GM21528 (cell line): ENCODE measurements around the gene TANGO2.

Experiments used
- ATAC-seq: cut with Tn5 transposase; IDR thresholded peaks from one replicate; pipeline ENCODE4 v1.9.1; 2021; ENCODE audit warnings: mild to moderate bottlenecking, moderate library complexity; ENCODE audit not compliant: unreplicated experiment, low FRiP score

The TANGO2 gene

DNA sequence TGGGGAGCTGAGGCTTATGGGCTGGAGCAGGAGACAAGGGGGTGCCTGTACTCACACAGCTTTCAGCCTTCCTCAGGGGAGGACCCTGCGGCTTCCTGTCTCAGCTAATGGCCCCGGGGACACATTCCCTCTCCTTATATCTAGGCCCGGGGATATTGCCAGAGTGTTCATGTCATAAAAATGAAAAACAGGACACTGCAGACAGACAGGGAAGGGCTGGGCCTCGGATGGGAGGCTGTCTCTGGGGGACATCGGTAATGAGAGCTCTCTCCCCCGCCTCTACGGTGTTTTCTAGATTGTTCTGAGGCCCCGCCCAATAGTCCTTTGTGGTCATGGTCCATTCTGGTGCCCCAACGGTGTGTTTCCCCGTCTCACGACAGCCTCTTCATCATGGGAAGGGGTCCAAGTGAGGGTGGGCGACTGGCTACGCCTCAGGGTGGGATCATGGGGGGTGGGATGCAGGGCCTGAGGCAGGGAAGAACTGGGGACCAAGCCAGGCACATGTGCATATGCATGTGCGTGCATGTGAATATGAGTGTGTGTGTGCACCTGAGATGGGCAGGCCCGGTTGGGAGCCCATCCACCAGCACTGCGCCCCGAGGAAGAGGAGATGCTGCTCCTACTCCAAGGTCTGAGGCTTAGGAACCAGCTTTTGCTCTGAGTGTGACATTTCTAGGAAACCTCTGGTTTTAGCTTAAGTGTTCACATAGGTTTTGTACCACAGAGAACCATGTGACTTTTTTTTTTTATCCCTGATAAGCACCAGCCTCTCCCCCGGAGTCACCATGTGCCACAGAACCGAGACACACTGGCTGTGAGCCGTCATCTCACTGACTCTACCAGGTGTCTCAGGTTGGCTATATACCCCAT, 9.6 kb upstream of the TANGO2 start:
- no peak for ATAC-seq

DNA sequence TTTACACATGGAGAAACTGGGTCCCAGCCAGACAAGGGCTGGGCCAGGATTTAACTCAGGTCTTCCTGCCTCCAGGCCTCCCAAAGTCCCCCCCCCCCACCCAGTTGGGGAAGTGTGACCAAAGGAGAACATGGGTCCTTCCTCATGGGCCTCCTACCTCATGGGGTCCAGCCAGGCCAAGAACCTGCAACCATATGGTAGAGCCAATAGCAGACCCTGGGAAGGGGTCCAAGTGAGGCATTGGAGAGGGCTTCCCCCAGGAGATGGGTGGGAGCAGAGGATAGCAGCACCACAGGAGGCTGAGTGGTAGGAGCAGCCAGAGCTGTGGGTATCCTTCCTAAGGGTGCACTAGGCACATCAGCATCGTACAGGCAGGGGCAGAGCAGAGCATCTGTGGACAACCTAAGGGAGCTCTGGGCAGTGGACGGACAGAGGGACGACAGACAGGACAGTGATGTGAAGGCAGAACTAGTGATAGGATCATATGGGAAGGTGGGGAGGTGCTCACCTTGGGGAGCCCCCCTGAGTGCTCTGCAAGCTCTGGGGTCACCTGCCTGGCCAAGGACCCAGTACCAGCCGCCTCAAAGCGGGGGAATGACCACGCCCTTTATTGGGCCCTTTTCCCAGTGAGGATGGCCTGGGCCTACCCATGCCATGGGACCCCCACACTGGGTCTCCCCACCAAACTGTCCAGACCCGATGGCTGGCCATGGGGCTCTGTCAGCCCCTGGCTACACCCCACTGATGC, 8.7 kb upstream of the TANGO2 start:
- ATAC-seq: no peak

- ATAC-seq: no peak
These were observed 8.1 kb upstream of the TANGO2 start for GRCh38 chr22:20012741-20013331.

GRCh38 chr22:20013382-20013871, 7.5 kb upstream of the TANGO2 start:
- no peak for ATAC-seq

GRCh38 chr22:20014526-20015186, 6.3 kb upstream of the TANGO2 start:
- no peak for ATAC-seq

DNA sequence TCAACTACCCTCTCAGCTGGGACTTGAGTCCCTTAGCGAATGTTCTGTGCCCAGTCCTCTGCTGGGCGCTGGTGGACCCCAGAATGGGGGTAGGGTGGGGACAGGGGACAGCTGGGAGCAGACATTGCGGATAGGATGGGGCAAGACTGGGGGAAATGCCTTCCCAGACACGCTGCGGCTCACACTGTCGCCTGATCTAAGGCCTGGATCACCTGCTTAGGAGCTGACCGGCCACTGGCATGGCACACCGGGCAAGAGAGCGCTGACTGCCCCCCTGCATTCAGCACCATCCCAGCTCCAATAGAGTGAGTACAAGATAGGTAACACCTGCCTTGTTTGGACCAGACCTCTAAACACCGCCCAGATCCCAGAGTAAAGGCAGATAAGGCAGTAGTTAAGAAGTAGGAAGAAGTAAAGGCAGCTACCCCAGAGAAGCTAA, 5.7 kb upstream of the TANGO2 start:
- ATAC-seq: no peak

GRCh38 chr22:20015971-20016733, 4.8 kb upstream of the TANGO2 start:
- ATAC-seq: no peak

DNA sequence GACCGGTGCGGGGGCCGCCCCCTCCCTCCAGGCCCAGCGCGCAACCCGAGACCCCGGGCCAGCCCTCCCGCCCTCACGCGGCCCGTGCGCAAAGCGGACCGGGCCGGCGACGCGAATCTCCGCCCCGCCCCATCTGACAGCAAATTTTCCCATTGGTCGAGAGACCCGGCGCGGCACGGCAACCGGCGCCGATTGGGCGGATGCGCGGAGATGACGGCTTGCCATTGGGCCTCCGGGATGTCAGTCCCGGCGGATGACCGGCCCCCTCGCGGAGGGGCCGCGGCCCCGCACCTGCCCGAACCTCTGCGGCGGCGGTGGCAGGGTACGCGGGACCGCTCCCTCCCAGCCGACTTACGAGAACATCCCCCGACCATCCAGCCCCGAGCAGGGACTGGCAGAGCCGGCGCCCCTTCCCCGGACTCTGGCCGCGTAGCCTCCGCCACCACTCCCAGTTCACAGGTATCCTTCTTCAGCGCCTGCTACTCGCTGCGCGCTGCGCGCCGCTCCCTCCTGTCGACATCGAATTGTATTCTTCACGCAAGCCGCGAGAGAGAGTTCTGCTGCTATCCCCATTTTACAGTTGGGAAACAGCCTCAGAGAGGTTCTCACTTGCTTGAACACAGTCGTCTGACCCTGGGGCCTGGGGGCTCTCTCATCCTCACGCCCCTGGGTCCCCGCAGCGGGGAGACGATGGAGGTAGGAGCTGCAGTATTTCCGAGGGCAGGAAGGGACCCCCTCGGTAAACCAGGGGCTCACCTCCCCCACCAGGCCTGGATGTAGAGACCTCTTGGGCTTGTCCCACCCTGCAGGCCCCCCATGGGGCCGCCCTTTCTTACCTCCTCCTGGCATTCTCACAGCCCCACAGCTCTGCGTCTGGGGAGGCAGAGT, 3.9 kb upstream of the TANGO2 start, which contains the start of gene ARVCF:
Gene ARVCF, minus strand, starts transcription at position 90 of the 888 bp plus-strand sequence. CDS start 26,029 bp downstream, outside the sequence.
- peak; percentile 58 for ATAC-seq

- no peak for ATAC-seq
These were observed 3.3 kb upstream of the TANGO2 start for GRCh38 chr22:20017622-20017958.

DNA sequence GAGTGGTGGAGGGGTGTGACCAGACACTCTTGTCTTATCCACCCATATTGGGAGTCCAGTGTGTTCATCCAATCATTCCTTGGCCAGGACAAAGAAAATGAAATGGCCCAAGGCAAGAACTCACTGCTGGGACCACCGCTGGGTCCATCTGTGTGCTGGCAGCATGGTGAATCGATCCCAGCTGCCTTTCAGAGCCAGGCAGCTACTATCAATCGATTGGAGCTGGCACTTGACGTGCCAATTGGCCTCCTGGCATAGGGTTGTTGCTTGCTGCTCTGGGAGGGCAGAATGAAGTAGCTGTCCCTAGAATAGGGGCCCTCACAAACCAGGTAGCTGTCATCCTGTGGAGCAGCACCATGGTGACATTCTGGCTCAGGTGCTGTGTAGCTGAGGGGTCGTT, 2.9 kb upstream of the TANGO2 start:
- ATAC-seq: no peak

DNA sequence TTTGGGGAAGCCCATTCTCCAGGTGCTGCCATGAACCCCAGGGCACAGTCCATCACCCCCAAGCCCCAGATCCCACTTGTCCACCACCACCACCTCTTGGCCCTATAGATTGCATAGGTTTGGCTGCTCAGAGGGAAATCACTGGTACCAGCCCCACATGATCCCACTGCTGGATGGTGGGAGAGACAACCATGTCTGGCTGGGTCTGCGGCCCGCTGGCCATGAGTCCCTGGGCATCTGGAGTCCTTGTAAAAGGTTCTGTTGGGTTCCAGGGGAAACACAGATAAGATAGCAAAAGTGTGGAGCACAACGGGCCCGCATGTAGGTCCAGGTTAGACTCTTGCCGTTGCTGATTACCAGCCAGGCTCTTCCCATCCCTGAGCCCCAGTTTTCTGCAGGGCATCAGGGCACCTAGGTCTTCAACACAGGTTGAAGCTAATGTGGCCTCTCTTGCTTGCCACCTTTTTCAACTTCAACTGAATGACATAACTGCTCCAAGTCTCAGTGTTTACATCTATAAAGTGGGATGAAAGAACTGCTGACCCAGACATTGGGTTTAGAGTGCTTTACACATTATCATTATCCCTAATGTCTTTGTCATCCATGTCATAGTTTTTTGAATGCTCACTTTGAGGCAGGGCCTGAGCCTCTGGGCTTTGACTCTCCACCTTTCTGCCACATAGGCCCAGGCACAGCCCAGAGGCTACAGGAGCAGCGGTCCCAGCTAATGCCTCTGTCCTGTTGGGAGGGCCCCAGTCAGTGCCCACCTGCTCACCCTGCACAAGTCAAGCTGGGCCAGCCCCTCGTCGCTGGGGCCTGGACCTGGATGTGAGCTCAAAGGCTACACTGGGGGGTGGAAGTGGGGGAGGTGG, 1.0 kb upstream of the TANGO2 start:
- ATAC-seq: no peak

GRCh38 chr22:20021196-20022181, 579 bp downstream of the TANGO2 start:
- ATAC-seq: no peak

DNA sequence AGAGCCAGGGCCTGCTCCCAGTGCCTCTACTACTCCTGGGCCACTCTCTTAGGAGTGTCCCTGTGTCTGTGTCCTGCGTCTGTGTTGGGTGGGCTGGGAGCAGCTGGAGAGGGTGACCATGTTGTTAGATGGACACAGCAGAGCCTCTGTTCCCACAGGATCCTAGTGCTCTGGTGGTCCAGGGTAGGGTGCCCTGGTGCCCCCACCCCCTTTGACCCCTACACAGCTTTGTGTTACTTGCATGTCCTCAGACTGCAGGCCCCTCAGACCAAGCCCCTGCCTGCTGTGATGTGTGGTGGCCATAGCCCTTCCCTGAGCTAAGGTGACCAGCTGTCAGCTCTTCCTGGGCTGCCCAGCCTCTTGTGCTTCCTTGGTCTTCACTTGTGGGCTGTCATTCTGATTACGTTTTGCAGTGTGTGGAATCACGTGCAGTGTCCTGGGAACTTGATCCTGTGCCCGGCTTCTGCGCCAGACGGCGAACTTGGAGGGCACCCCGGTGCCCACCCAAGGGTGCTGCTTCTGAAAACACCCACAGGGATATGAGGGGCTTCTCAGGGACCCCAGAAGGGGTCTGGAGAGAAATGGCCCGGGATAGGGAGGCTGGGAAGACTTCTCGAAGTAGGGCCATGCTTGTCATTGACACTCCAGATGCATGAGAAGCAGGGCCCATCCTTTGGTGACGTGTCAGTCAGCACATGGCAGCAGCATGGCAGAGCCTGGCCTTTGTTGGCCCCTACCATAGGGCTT, 1.5 kb downstream of the TANGO2 start:
- ATAC-seq: no peak

DNA sequence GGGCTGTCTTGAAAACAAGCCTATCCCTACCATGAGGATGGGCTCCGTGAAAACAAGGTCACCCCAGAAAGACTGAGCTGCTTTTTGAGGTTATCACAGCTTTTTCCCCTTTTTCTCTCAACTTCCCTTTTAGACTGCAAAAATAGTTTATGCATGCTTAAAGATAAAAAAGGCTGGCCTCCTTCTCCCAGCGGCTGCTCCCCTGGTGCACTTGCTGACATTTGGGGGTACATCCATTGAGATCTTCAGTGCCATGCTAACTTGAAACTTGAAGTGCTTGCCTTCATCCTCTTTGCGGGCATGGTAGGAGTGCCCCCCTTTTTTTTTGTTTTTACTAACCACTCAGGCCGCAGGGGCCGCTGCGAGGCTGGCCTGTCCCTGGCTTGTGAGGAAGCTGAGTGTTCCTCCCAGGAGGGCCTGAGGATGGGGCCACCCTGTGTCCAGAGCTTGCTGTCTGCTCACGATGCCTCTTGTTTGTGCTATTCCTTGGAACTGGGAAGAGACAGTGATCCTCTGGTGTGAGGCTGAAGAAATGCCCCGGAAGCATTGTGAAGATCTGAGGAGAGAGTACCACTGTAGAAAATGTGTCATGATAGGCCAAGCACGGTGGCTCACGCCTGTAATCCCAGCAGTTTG, 2.2 kb downstream of the TANGO2 start:
- no peak for ATAC-seq

GRCh38 chr22:20024225-20024624, 3.3 kb downstream of the TANGO2 start:
- ATAC-seq: no peak
